Spleen (tissue), 7 donors: ENCODE data around the gene GTF2A1.

Experiments used
- POLR2A ChIP-seq, 3 donors: fragments of 450-650 bp; IDR thresholded peaks; one replicate each; pipeline ENCODE4 v1.5.1; 2017; ENCODE audit warnings: antibody characterized with exemption in 3 of 3, mild to moderate bottlenecking in 1 of 3
- POLR2AphosphoS5 ChIP-seq, 3 donors: sonication (generic); formaldehyde crosslinking; IDR thresholded peaks; one replicate each; pipeline ENCODE4 v1.5.1; 2017; ENCODE audit warnings: antibody characterized with exemption in 3 of 3
- TF ChIP-seq, protein P1 (sequence below), 11 experiments: fragments of 200-600 bp in 7 of 11; fragments of 450-650 bp in 4 of 11; sonication (generic) in 4 of 11; IDR thresholded peaks in 8 of 11; conservative IDR thresholded peaks in 3 of 11; 1 replicate in 7 of 11; 2 replicates in 4 of 11; pipeline versions ENCODE4 v1.4.0 to v1.8.0; 2016 to 2021; ENCODE audit warnings: antibody characterized with exemption in 11 of 11, inconsistent platforms in 4 of 11, mild to moderate bottlenecking in 1 of 11
- donor health status: DM: no; HTN: no; CAD: no; lungs with moderate emphysema.
- donor health status: DM: no; HTN: no; CAD: no.
- donor health status: DM: no; HTN: no; CAD: no.

DNA sequence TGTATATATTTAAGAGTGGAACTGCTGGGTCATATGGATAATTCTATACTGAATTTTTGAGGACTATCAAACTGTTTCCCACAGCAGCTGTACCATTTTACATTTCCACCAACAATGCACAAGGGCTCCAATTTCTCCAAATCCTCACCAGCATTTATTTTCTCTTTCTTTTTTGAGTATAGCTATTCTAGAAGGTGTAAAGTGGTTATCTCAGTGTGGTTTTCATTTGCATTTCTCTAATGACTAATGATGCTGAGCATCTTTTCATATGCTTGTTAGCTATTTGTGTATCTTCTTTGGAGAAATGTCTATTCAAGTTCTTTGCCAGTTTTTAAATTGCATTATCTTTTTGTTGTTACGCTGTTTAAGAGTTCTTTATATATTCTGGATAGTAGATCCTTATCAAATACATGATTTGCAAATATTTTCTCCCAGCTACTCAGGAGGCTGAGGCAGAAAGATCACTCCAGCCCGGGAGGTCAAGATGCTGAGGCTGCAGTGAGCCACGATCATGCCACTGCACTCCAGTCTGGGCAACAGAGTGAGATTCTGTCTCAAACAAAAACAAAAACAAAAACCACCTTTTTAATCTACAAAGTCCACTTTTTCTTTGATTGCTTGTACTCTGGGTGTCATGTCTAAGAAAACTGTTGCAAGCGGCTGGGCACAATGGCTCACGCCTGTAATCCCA lies 32.8 kb downstream of the GTF2A1 start:
- TF ChIP-seq, protein P1, sequence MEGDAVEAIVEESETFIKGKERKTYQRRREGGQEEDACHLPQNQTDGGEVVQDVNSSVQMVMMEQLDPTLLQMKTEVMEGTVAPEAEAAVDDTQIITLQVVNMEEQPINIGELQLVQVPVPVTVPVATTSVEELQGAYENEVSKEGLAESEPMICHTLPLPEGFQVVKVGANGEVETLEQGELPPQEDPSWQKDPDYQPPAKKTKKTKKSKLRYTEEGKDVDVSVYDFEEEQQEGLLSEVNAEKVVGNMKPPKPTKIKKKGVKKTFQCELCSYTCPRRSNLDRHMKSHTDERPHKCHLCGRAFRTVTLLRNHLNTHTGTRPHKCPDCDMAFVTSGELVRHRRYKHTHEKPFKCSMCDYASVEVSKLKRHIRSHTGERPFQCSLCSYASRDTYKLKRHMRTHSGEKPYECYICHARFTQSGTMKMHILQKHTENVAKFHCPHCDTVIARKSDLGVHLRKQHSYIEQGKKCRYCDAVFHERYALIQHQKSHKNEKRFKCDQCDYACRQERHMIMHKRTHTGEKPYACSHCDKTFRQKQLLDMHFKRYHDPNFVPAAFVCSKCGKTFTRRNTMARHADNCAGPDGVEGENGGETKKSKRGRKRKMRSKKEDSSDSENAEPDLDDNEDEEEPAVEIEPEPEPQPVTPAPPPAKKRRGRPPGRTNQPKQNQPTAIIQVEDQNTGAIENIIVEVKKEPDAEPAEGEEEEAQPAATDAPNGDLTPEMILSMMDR (IDR thresholded peaks at IDR 0.05 in 8 of 11, conservative IDR thresholded peaks at IDR 0.05 in 3 of 11): no peak
- TF ChIP-seq POLR2A (IDR thresholded peaks at IDR 0.05) (no peak), POLR2AphosphoS5 (IDR thresholded peaks at IDR 0.05) (no peak)
